ENCODE results near the gene MYRIP. TPM values are rescaled to one million over a fixed set of nuclear protein-coding genes. Genes with fewer than 3 reads are reported as not detected.

Gene MYRIP
- polyA plus RNA-seq, 1 of the 3 experiments (the other 2 are of a cell fraction) = 1.2 TPM

- Histone ChIP-seq H3K4me2 (no peak overlapping the region), H4K20me1 (ENCODE audit: insufficient read depth) (no peaks in the 10 kb centered on the region), H3K9ac (no peak overlapping the region), H3K79me2 (ENCODE audit: insufficient read depth) (no peaks in the 10 kb centered on the region), H3K27me3 (ENCODE audit: insufficient read depth) (no peaks in the 10 kb centered on the region), H3K9me3 (no peaks in the 10 kb centered on the region), H3K36me3 (replicated peaks in 1 of 2; ENCODE audit: control insufficient read depth in 1 of 2, insufficient read depth in 2 of 2, low read length in 1 of 2) (no peaks in the 10 kb centered on the region), H2AFZ (ENCODE audit: low read depth) (no peak overlapping the region), H3K27ac (ENCODE audit: low read depth in 2 of 2, low read length in 1 of 2) (no peak overlapping the region), H3K4me3 (ENCODE audit: low read depth in 2 of 2, low read length in 1 of 2) (no peak overlapping the region), H3K4me1 (ENCODE audit: control insufficient read depth in 1 of 2, insufficient read depth in 2 of 2, low read depth in 1 of 2, low read length in 1 of 2) (peaks cover 0 to 8% of the 10 kb centered on the region in 2 experiments; a peak in 1 of 4 replicates), H3F3A (replicated peaks; ENCODE audit: insufficient read depth) (no peaks in the 10 kb centered on the region), H3K9me2 (no peaks in the 10 kb centered on the region)
- DNase-seq = no peak
- ChIA-PET POLR2A (no interaction called here), CTCF (interaction anchor here (0.9 to 1.9 kb wide), 3 partner anchors 9 to 88 kb away, joined by 3 to 7 read pairs (median 5); no protein-coding TSS in a partner anchor)
- 85% methylated on average over 4 of the region's 6 CpGs for WGBS (ENCODE audit: low lambda C conversion rate)
- no peak for TF ChIP-seq USF1 (IDR thresholded peaks at IDR 0.05; ENCODE audit: borderline replicate concordance, low read depth)
- no peak for TF ChIP-seq GABPA (IDR thresholded peaks at IDR 0.05; ENCODE audit: low read depth)
- TF ChIP-seq RFX5 (IDR thresholded peaks at IDR 0.05; ENCODE audit: low read length) = no peak
- no peak for TF ChIP-seq NFIC (IDR thresholded peaks at IDR 0.05; ENCODE audit: borderline replicate concordance)
- no peak for TF ChIP-seq FOSL2 (IDR thresholded peaks at IDR 0.05; ENCODE audit: borderline replicate concordance, low read depth)
- TF ChIP-seq IRF3 (IDR thresholded peaks at IDR 0.05; ENCODE audit: low read depth, low read length) = no peak
- TF ChIP-seq SMC3 (IDR thresholded peaks at IDR 0.05; ENCODE audit: low read depth, low read length) = no peak
- TF ChIP-seq NRF1 (IDR thresholded peaks at IDR 0.05; ENCODE audit: low read depth, low read length) = no peak
- no peak for TF ChIP-seq SIN3A (IDR thresholded peaks at IDR 0.05; ENCODE audit: borderline replicate concordance, low read depth, low read length)
- TF ChIP-seq TCF12 (IDR thresholded peaks at IDR 0.05) = no peak
- no peak for TF ChIP-seq GATA2 (CRISPR knock-in tag; IDR thresholded peaks at IDR 0.05)
- no peak for TF ChIP-seq RAD21 (IDR thresholded peaks at IDR 0.05; ENCODE audit: low read length)
- TF ChIP-seq JUND (IDR thresholded peaks at IDR 0.05) = no peak
These were observed 420.0 kb downstream of the MYRIP start for GRCh38 chr3:40229386-40229785.

- Histone ChIP-seq H3K9me2 (no peaks in the 10 kb centered on the region), H3K4me3 (ENCODE audit: low read depth in 2 of 2, low read length in 1 of 2) (no peak overlapping the region), H4K20me1 (ENCODE audit: insufficient read depth) (no peaks in the 10 kb centered on the region), H3K27me3 (ENCODE audit: insufficient read depth) (no peaks in the 10 kb centered on the region), H3K27ac (ENCODE audit: low read depth in 2 of 2, low read length in 1 of 2) (no peak overlapping the region), H3K79me2 (ENCODE audit: insufficient read depth) (no peaks in the 10 kb centered on the region), H3K36me3 (replicated peaks in 1 of 2; ENCODE audit: control insufficient read depth in 1 of 2, insufficient read depth in 2 of 2, low read length in 1 of 2) (no peaks in the 10 kb centered on the region), H3K4me1 (ENCODE audit: control insufficient read depth in 1 of 2, insufficient read depth in 2 of 2, low read depth in 1 of 2, low read length in 1 of 2) (peaks cover 0 to 8% of the 10 kb centered on the region in 2 experiments; a peak in 1 of 4 replicates), H3K9me3 (no peaks in the 10 kb centered on the region), H3F3A (replicated peaks; ENCODE audit: insufficient read depth) (no peaks in the 10 kb centered on the region), H3K9ac (no peak overlapping the region), H3K4me2 (no peak overlapping the region), H2AFZ (ENCODE audit: low read depth) (no peak overlapping the region)
- DNase-seq = no peak
- 6% methylated on average over 1 of the region's 1 CpG for WGBS (ENCODE audit: low lambda C conversion rate)
- CTCF ChIA-PET = interaction anchor here (0.9 to 1.9 kb wide), 3 partner anchors 8 to 87 kb away, joined by 3 to 7 read pairs (median 5); no protein-coding TSS in a partner anchor
- POLR2A ChIA-PET = no interaction called here
- TF ChIP-seq GABPA (IDR thresholded peaks at IDR 0.05; ENCODE audit: low read depth) (no peak), USF2 (IDR thresholded peaks at IDR 0.05; ENCODE audit: borderline replicate concordance, low read depth, low read length) (no peak), SIN3A (IDR thresholded peaks at IDR 0.05; ENCODE audit: borderline replicate concordance, low read depth, low read length) (no peak), ZBTB33 (IDR thresholded peaks at IDR 0.05; ENCODE audit: borderline replicate concordance, low read depth) (no peak), MAX (IDR thresholded peaks at IDR 0.05; ENCODE audit: low read depth) (no peak), USF1 (IDR thresholded peaks at IDR 0.05; ENCODE audit: borderline replicate concordance, low read depth) (no peak), SMC3 (IDR thresholded peaks at IDR 0.05; ENCODE audit: low read depth, low read length) (no peak), YY1 (IDR thresholded peaks at IDR 0.05; ENCODE audit: low read depth) (no peak), RAD21 (IDR thresholded peaks at IDR 0.05; ENCODE audit: low read length) (no peak), CHD2 (IDR thresholded peaks at IDR 0.05; ENCODE audit: low read length, partially characterized antibody) (no peak), FOSL2 (IDR thresholded peaks at IDR 0.05; ENCODE audit: borderline replicate concordance, low read depth) (no peak), POLR2AphosphoS5 (IDR thresholded peaks at IDR 0.05; ENCODE audit: low read depth, low read length) (no peak)
These were observed 420.6 kb downstream of the MYRIP start for GRCh38 chr3:40229963-40230362.

All from SK-N-SH (cell line).